GM19372 (cell line): ENCODE results near the gene CEP70.
A peak's percentile ranks its signal among the peaks of the same experiment; 100 is the strongest.
"Not testable (repeated sequence)": the region's sequence is repeated elsewhere in the genome, so short reads cannot be mapped to it uniquely, and the experiment has no call there.

Source experiments
- ATAC-seq: cut with Tn5 transposase; IDR thresholded peaks from one replicate; pipeline ENCODE4 v1.9.1; 2021; ENCODE audit warnings: mild to moderate bottlenecking, low read depth, moderate library complexity; ENCODE audit not compliant: unreplicated experiment

The CEP70 gene

GRCh38 chr3:138539352-138539751 lies 54.7 kb downstream of the CEP70 start:
- no peak for ATAC-seq

- ATAC-seq: not testable (repeated sequence)
These were observed 72.6 kb downstream of the CEP70 start for GRCh38 chr3:138521445-138521844.

- ATAC-seq: peak; percentile 84
These were observed 80.8 kb downstream of the CEP70 start for GRCh38 chr3:138513090-138513843.

GRCh38 chr3:138511945-138512344 lies 82.1 kb downstream of the CEP70 start:
- no peak for ATAC-seq

GRCh38 chr3:138509586-138509985 lies 84.5 kb downstream of the CEP70 start:
- ATAC-seq: no peak

- no peak for ATAC-seq
These were observed 86.5 kb downstream of the CEP70 start for GRCh38 chr3:138507524-138507923.

- ATAC-seq: no peak
These were observed 95.1 kb downstream of the CEP70 start for GRCh38 chr3:138498991-138499390.

- ATAC-seq: no peak
These were observed 96.2 kb downstream of the CEP70 start for GRCh38 chr3:138497851-138498250.

- no peak for ATAC-seq
These were observed 97.0 kb downstream of the CEP70 start for GRCh38 chr3:138497021-138497420.

GRCh38 chr3:138496436-138496835 lies 97.6 kb downstream of the CEP70 start:
- ATAC-seq: no peak

- ATAC-seq: not testable (repeated sequence)
These were observed 98.4 kb downstream of the CEP70 start for GRCh38 chr3:138495638-138496037.

GRCh38 chr3:138494607-138494929 lies 99.5 kb downstream of the CEP70 start:
- ATAC-seq: no peak

- no peak for ATAC-seq
These were observed 100.1 kb downstream of the CEP70 start for GRCh38 chr3:138493804-138494606.

- ATAC-seq: no peak
These were observed 100.9 kb downstream of the CEP70 start for GRCh38 chr3:138492980-138493675.

- no peak for ATAC-seq
These were observed 102.1 kb downstream of the CEP70 start for GRCh38 chr3:138491971-138492370.

GRCh38 chr3:138486580-138486979 lies 107.5 kb downstream of the CEP70 start:
- not testable (repeated sequence) for ATAC-seq

GRCh38 chr3:138484672-138485071 lies 109.4 kb downstream of the CEP70 start:
- ATAC-seq: not testable (repeated sequence)

GRCh38 chr3:138479438-138479863 lies 114.6 kb downstream of the CEP70 start:
- ATAC-seq: no peak

- no peak for ATAC-seq
These were observed 116.3 kb downstream of the CEP70 start for GRCh38 chr3:138477801-138478200.

GRCh38 chr3:138477120-138477519 lies 116.9 kb downstream of the CEP70 start:
- no peak for ATAC-seq

- no peak for ATAC-seq
These were observed 117.5 kb downstream of the CEP70 start for GRCh38 chr3:138476526-138476925.
